HepG2 (cell line): ENCODE results near the gene IL3RA. TPM values are rescaled to one million over a fixed set of nuclear protein-coding genes. Genes with fewer than 3 reads are reported as not detected.
A peak's percentile ranks its signal among the peaks of the same experiment; 100 is the strongest.

Experiments used
- ATAC-seq: fragments of 200-7000 bp; cut with Tn5 transposase; 3 replicates; pipeline ENCODE4 v1.9.1; 2020; ENCODE audit warnings: mild to moderate bottlenecking, moderate library complexity
- BruUV-seq: library from RNA; stranded (reverse); fragments of 400-500 nt; replicated peaks from 2 replicates; lab custom pipeline; 2021; lab: Mats Ljungman, UMichigan
- CTCF ChIA-PET: fragments of 300-600 bp; formaldehyde crosslinking; extraction: SDS; loops from one replicate; lab custom pipeline; 2021; ENCODE audit warnings: low total read pairs, inconsistent platforms, low intra/inter-chr PET ratio; lab: Yijun Ruan, JAX
- POLR2A ChIA-PET: fragments of 350-600 bp; sonication (Branson Sonifier 250); formaldehyde crosslinking; loops from one replicate; lab custom pipeline; 2020; ENCODE audit warnings: antibody characterized with exemption, inconsistent platforms; lab: Yijun Ruan, JAX
- DNase-seq: peaks from one replicate; pipeline ENCODE4 v3.0.0-alpha.2; 2015; ENCODE audit warnings: low spot score
- FAIRE-seq: peaks from 3 replicates; lab custom pipeline; 2011; peaks lifted over from hg19 to GRCh38; lab: Jason Lieb, UNC
- H2AFZ ChIP-seq: one replicate; pipeline ENCODE4 v1.6.1; 2011; ENCODE audit warnings: low read length, inconsistent platforms
- H3K27ac ChIP-seq: fragments of 300-600 bp; 3 replicates; pipeline ENCODE4 v1.8.0; 2011; ENCODE audit warnings: mixed run types, mild to moderate bottlenecking, mixed read lengths, low read length, inconsistent platforms; ENCODE audit not compliant: insufficient read depth; ENCODE audit errors: extremely low read length
- H3K27me3 ChIP-seq, 2 experiments: fragments of 200-600 bp in 1 of 2; 2 replicates in 1 of 2; 3 replicates in 1 of 2; pipeline versions ENCODE4 v1.6.0 to v1.8.0; 2011; ENCODE audit warnings: low read length in 2 of 2, mild to moderate bottlenecking in 2 of 2, moderate library complexity in 2 of 2, inconsistent platforms in 1 of 2; ENCODE audit not compliant: insufficient read depth in 2 of 2, control insufficient read depth in 1 of 2
- H3K36me3 ChIP-seq, 2 experiments: fragments of 200-600 bp in 1 of 2; replicated peaks in 1 of 2; 2 replicates in 1 of 2; 3 replicates in 1 of 2; pipeline versions ENCODE4 v1.5.1 to v1.8.0; 2011; ENCODE audit warnings: low read length in 2 of 2, inconsistent platforms in 1 of 2; ENCODE audit not compliant: insufficient read depth in 2 of 2, control insufficient read depth in 1 of 2
- H3K4me1 ChIP-seq: 2 replicates; pipeline ENCODE4 v1.5.1; 2012; ENCODE audit warnings: low read length, inconsistent platforms; ENCODE audit not compliant: insufficient read depth
- H3K4me2 ChIP-seq: 2 replicates; pipeline ENCODE4 v1.6.0; 2011; ENCODE audit warnings: low read depth, low read length, inconsistent platforms
- H3K4me3 ChIP-seq, 3 experiments: fragments of 200-600 bp in 1 of 3; sonication (generic), shearing (Covaris generic) in 1 of 3; replicated peaks in 1 of 3; 2 replicates each; pipeline ENCODE4 v1.5.1; 2011 to 2016; ENCODE audit warnings: low read length in 3 of 3, inconsistent platforms in 2 of 3, low read depth in 2 of 3, mild to moderate bottlenecking in 2 of 3, control low read depth in 1 of 3, mixed read lengths in 1 of 3; ENCODE audit not compliant: insufficient read depth in 1 of 3
- H3K79me2 ChIP-seq: one replicate; pipeline ENCODE4 v1.6.1; 2011; ENCODE audit warnings: low read length, inconsistent platforms; ENCODE audit not compliant: insufficient read depth
- H3K9ac ChIP-seq: 2 replicates; pipeline ENCODE4 v1.6.0; 2011; ENCODE audit warnings: mild to moderate bottlenecking, low read depth, low read length, inconsistent platforms; ENCODE audit not compliant: insufficient read depth
- H3K9me3 ChIP-seq: 2 replicates; pipeline ENCODE4 v1.5.1; 2012; ENCODE audit warnings: mild to moderate bottlenecking, low read length
- H4K20me1 ChIP-seq: 2 replicates; pipeline ENCODE4 v1.6.0; 2011; ENCODE audit warnings: inconsistent platforms, mild to moderate bottlenecking, low read length, moderate library complexity; ENCODE audit not compliant: insufficient read depth
- CCAR2 ChIP-seq: fragments of 200-400 bp; formaldehyde crosslinking; optimal IDR thresholded peaks from 2 replicates; pipeline ENCODE3; 2018; ENCODE audit warnings: low read depth, mild to moderate bottlenecking, low read length, moderate library complexity
- KAT8 ChIP-seq: IDR thresholded peaks from 2 replicates; pipeline ENCODE4 v1.6.1; 2016; ENCODE audit warnings: missing genetic modification reagents, missing compliant biosample characterization
- POLR2AphosphoS2 ChIP-seq: IDR thresholded peaks from 2 replicates; pipeline ENCODE4 v1.6.1; 2011; ENCODE audit warnings: low read depth, low read length, improper control_type of control experiment
- POLR2AphosphoS5 ChIP-seq: IDR thresholded peaks from 2 replicates; pipeline ENCODE4 v1.6.1; 2012; ENCODE audit warnings: low read depth, low read length
- RBM22 ChIP-seq: fragments of 200-400 bp; formaldehyde crosslinking; optimal IDR thresholded peaks from 2 replicates; pipeline ENCODE3; 2017; ENCODE audit warnings: mild to moderate bottlenecking, low read length, moderate library complexity
- SSRP1 ChIP-seq: IDR thresholded peaks from 2 replicates; pipeline ENCODE4 v1.6.1; 2016; ENCODE audit warnings: control low read depth
- WGBS: methylation state at CpG from one replicate; pipeline ENCODE4 v1.1.6; 2017; ENCODE audit warnings: low lambda C conversion rate; 5-methylcytosine and 5-hydroxymethylcytosine counted together
- in situ Hi-C: cut with HindIII; loops from 2 replicates; pipeline ENCODE4 v1.10.0; 2017; ENCODE audit warnings: low pct_unique_long_range_greater_than_20kb; ENCODE audit not compliant: extremely low pct_ligation_motif_present
- intact Hi-C: fragments of 100-400 bp; cut with micrococcal nuclease; formaldehyde crosslinking; loops from one replicate; pipeline ENCODE4 v1.10.0; 2022; ENCODE audit not compliant: unreplicated experiment
- polyA plus RNA-seq, 8 experiments: library from polyadenylated mRNA; depleted of rRNA in 3 of 8; stranded (reverse) in 7 of 8; unstranded in 1 of 8; fragments of >200 nt; fragmentation: Illumina TruSeq in 4 of 8; extraction: Trizol in 4 of 8; gene quantifications; 2 replicates each; pipeline versions ENCODE4 v1.2.1 to v1.2.3, GENCODE V29; 2011 to 2016; ENCODE audit warnings: low read depth in 4 of 8, missing spikeins in 1 of 8, mixed read lengths in 1 of 8; ENCODE audit not compliant: insufficient read depth in 1 of 8
- total RNA-seq, 5 experiments: library from RNA; depleted of rRNA; stranded (reverse); fragments of >200 nt; fragmentation: Illumina TruSeq; extraction: Trizol; gene quantifications; 2 replicates each; pipeline ENCODE4 v1.2.3, GENCODE V29; 2016; ENCODE audit warnings: low read depth in 1 of 5

The IL3RA gene
- total and polyA plus RNA-seq, 2 of the 13 experiments (the other 11 are each of a cell fraction or from before 2014, with no cell fraction given) = not detected

DNA sequence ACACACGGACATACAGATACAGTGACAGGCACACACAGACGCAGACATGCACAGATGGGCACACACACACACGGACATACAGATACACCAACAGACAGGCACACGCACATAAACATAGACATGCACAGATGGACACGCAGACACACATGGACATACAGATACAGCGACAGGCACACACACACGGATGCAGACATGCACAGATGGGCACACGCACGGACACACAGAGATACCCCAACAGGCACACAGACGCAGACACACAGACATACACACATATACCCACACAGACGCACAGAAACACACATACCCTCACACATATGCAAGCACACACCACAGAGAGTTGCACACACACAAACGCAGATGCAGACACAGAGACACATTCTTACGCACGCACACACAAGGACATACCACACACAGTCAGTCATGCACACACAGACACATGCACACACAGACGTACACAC is 79.8 kb downstream of the IL3RA start:
- WGBS = 71% methylated on average over 11 of the region's 15 CpGs
- in situ Hi-C loops = no loop called here
- no peak for FAIRE-seq

DNA sequence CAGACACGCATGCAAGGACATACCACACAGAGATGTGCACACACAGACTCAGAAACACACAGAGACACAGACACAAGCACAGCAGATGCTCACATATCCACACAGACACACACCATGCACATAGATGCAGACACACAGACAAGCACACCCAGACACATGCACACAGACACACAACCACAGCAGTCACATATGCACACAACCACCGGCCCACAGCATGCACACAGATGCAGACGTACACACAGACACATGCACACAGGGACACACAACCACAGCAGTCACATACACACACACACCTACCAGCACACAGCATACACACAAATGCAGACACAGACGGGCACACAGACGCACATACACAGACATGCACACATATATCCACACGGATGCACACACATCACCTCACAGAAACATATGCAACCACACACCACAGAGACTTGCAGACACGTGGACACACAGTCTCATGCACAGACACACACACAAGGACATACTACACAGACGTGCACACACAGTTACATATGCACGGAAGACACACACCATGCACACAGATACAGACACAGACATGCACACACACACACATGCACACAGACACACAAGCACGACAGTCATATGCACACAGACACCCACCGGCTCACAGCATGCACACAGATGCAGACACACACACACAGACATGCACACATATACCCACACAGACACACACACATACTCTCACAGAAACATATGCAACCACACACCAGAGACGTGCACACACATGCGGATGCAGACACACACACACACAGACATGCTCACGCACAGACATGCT is 80.6 kb downstream of the IL3RA start:
- Histone ChIP-seq H2AFZ (no peak overlapping the region), H3K4me3 (no peak overlapping the region), H3K4me2 (no peak overlapping the region), H3K4me1 (peaks cover 12% of the 10 kb centered on the region), H3K27ac (no peak overlapping the region), H4K20me1 (peaks cover 3% of the 10 kb centered on the region; the same call in 1 of the 2 replicates), H3K9ac (no peak overlapping the region), H3K36me3 (peaks cover 9 to 23% of the 10 kb centered on the region in 2 experiments; a peak in 4 of 5 replicates), H3K9me3 (peaks cover 3% of the 10 kb centered on the region; the same call in 1 of the 2 replicates), H3K27me3 (no peaks in the 10 kb centered on the region), H3K79me2 (no peaks in the 10 kb centered on the region)
- FAIRE-seq (no peak), ATAC-seq (no peak), DNase-seq (no peak)
- TF ChIP-seq RBM22 = no peak
- TF ChIP-seq POLR2AphosphoS5 = peak; percentile 41; the same call in 1 of the 2 replicates
- TF ChIP-seq POLR2AphosphoS2 = peak; percentile 14; the same call in 1 of the 2 replicates
- in situ Hi-C loops = no loop called here
- BruUV-seq = no TSS peak
- 83% methylated on average over 13 of the region's 14 CpGs for WGBS
- CTCF ChIA-PET = no interaction called here
- intact Hi-C loops = no loop called here
- POLR2A ChIA-PET = no interaction called here

More for the DNA sequence above, 79.8 kb downstream of the IL3RA start:
- no peaks in the 10 kb centered on the region for H3K9me3 ChIP-seq
- H3K36me3 ChIP-seq = peaks cover 8 to 27% of the 10 kb centered on the region in 2 experiments; a peak in 4 of 5 replicates
- no peak overlapping the region for H2AFZ ChIP-seq
- ChIA-PET CTCF (no interaction called here), POLR2A (no interaction called here)
- H4K20me1 ChIP-seq = peaks cover 3% of the 10 kb centered on the region; the same call in 1 of the 2 replicates
- no peaks in the 10 kb centered on the region for H3K27me3 ChIP-seq
- TF ChIP-seq SSRP1 (0 out of 2 replicates have a peak, but pooled peaks have one; percentile 16), KAT8 (CRISPR knock-in tag) (no peak), CCAR2 (peak; percentile 46)
- H3K4me2 ChIP-seq = no peak overlapping the region
- peaks cover 8% of the 10 kb centered on the region for H3K4me1 ChIP-seq
- no peak overlapping the region for H3K9ac ChIP-seq
- no peak overlapping the region for H3K4me3 ChIP-seq
- H3K79me2 ChIP-seq = no peaks in the 10 kb centered on the region
- H3K27ac ChIP-seq = no peak overlapping the region
- BruUV-seq = TSS peak; percentile 23
- ATAC-seq (no peak), DNase-seq (no peak)
- intact Hi-C loops = no loop called here
